ENCODE results near the gene DIP2C.

- TF ChIP-seq EZH2 (IDR thresholded peaks at IDR 0.05) (no peak), CTCF (IDR thresholded peaks at IDR 0.05) (no peak)
These were observed 373.1 kb downstream of the DIP2C start for GRCh38 chr10:316390-316789.

Data from neural progenitor cell (in vitro differentiated cells).